Measurements from ENCODE around the gene PPP3CA.

The PPP3CA gene

DNA sequence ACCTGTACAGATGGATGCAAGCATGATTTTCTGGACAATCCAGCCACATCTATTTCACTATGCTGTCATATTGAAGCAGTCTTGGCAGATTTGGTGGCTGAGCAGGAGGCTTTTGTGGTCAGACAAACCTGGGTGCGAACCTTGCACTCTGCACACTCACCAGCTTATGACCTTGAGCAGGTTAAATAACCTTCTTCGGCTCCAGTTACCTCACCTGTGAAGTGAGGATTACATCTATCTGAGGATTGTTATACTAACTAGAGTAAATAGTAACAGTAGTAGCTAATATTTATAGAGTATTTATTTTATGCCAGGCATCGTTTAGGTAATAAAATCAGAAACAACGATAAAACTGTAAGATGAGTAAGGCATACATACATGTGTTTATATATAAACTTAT lies 150.0 kb downstream of the PPP3CA start:
- Histone ChIP-seq H3K27ac (ENCODE audit: insufficient read depth in 1 of 2, low read depth in 1 of 2, low read length in 2 of 2, poor library complexity in 1 of 2, severe bottlenecking in 2 of 2) (no peak overlapping the region), H3K27me3 (replicated peaks in 2 of 5; ENCODE audit: control insufficient read depth in 4 of 5, insufficient read depth in 5 of 5, low read length in 4 of 5) (no peaks in the 10 kb centered on the region), H3K36me3 (ENCODE audit: control insufficient read depth in 4 of 4, insufficient read depth in 4 of 4, low read length in 3 of 4) (peaks cover 0 to 4% (median 2%) of the 10 kb centered on the region in 4 experiments), H3K4me3 (ENCODE audit: control insufficient read depth in 1 of 7, extremely low read depth in 1 of 7, insufficient read depth in 4 of 7, low read depth in 2 of 7, low read length in 6 of 7) (no peak overlapping the region), H3K9me3 (ENCODE audit: control extremely low read depth in 1 of 5, control insufficient read depth in 4 of 5, insufficient read depth in 2 of 5, low read depth in 1 of 5, low read length in 4 of 5) (no peaks in the 10 kb centered on the region), H3K4me1 (ENCODE audit: control extremely low read depth in 1 of 4, control insufficient read depth in 4 of 4, insufficient read depth in 4 of 4, low read length in 3 of 4) (peaks cover 0 to 7% (median 0%) of the 10 kb centered on the region in 4 experiments)
- ChIA-PET POLR2A (no interaction called here), CTCF (interaction anchor here (1.1 kb wide), 1 partner anchor 10 kb away, joined by 3 read pairs; no protein-coding TSS in a partner anchor)
- no peak for DNase-seq
- WGBS (ENCODE audit: insufficient coverage) = no CpG with 5 or more reads among the region's 4 CpGs

- peak in 1 of 3 donors; percentile 13 for DNase-seq
- CTCF ChIA-PET = no interaction called here
- H3K27me3 ChIP-seq (replicated peaks in 2 of 5; ENCODE audit: control insufficient read depth in 4 of 5, insufficient read depth in 5 of 5, low read length in 4 of 5) = no peaks in the 10 kb centered on the region
- H3K9me3 ChIP-seq (ENCODE audit: control extremely low read depth in 1 of 5, control insufficient read depth in 4 of 5, insufficient read depth in 2 of 5, low read depth in 1 of 5, low read length in 4 of 5) = no peaks in the 10 kb centered on the region
- H3K4me1 ChIP-seq (ENCODE audit: control extremely low read depth in 1 of 4, control insufficient read depth in 4 of 4, insufficient read depth in 4 of 4, low read length in 3 of 4) = peaks cover 0 to 6% (median 0%) of the 10 kb centered on the region in 4 experiments
- POLR2A ChIA-PET = no interaction called here
- H3K36me3 ChIP-seq (ENCODE audit: control insufficient read depth in 4 of 4, insufficient read depth in 4 of 4, low read length in 3 of 4) = peaks cover 0 to 4% (median 3%) of the 10 kb centered on the region in 4 experiments
- H3K4me3 ChIP-seq (ENCODE audit: control insufficient read depth in 1 of 7, extremely low read depth in 1 of 7, insufficient read depth in 4 of 7, low read depth in 2 of 7, low read length in 6 of 7) = no peak overlapping the region
- no peak overlapping the region for H3K27ac ChIP-seq (ENCODE audit: insufficient read depth in 1 of 2, low read depth in 1 of 2, low read length in 2 of 2, poor library complexity in 1 of 2, severe bottlenecking in 2 of 2)
Observed at GRCh38 chr4:101192244-101192643, 155.1 kb downstream of the PPP3CA start.

DNA sequence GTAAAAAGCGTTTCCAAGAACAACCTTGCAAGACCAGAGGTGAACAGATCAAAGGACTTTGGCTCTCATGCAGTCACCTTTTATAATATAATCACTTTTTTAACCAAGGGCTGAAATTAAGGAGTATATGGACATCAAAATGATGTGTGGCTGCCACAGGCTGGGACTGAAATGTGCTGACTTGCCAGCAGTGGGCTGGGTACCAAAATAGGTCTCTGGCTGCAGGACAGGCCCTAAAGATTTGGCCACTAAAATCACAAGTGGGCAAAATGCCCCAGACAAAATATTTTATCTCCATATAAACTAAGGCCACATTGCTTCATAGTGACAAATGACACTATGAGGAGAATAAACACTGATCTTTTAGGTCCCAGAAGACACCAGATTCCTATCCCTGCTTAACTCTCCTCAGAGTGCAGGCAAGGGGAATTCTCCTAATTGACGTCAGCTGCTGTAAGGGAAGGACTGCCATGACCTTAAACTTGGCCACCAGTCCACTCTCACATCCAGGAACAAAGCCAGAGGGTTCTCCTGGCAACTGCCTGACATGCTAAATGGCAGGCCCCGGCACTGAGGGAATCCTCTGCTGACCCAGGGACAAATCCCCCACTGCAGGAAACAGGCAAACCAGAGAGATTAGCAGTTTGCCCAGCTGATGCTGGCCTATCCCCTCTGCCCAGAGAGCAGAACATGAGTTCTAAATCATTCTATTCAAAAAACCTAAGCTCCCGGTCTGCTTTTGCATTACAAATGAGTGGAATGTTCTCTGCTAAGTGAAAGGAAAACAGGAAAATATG lies 155.8 kb downstream of the PPP3CA start:
- ChIA-PET POLR2A (no interaction called here), CTCF (interaction anchor here (0.6 kb wide), 1 partner anchor 135 kb away, joined by 3 read pairs; no protein-coding TSS in a partner anchor)
- 60% methylated on average over 2 of the region's 4 CpGs for WGBS (ENCODE audit: insufficient coverage)

DNA sequence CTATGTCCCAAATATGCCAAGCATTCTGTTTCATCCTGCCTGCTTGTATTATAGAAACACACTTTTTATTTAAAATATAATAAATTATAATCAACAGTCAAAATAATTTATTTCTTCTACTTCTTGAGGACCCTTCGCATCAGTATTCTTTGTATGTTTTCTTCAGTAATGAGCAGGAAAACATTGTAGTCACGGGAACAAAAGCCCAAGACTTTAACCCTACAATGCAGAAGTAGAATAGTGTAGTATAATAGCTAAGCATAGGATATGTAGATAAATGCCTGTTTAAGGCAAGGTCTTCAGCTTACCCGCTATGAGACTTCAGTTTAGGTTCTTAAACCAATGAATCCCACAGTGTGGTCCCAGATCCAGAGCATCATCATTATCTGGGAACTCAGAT lies 156.6 kb downstream of the PPP3CA start:
- CTCF ChIA-PET = interaction anchor here (1.0 kb wide), 1 partner anchor 9 kb away, joined by 3 read pairs; no protein-coding TSS in a partner anchor
- peaks cover 0 to 6% (median 3%) of the 10 kb centered on the region in 4 experiments for H3K4me1 ChIP-seq (ENCODE audit: control extremely low read depth in 1 of 4, control insufficient read depth in 4 of 4, insufficient read depth in 4 of 4, low read length in 3 of 4)
- H3K27ac ChIP-seq (ENCODE audit: insufficient read depth in 1 of 2, low read depth in 1 of 2, low read length in 2 of 2, poor library complexity in 1 of 2, severe bottlenecking in 2 of 2) = no peak overlapping the region
- peaks cover 0 to 4% (median 3%) of the 10 kb centered on the region in 4 experiments for H3K36me3 ChIP-seq (ENCODE audit: control insufficient read depth in 4 of 4, insufficient read depth in 4 of 4, low read length in 3 of 4)
- no CpG with 5 or more reads among the region's 3 CpGs for WGBS (ENCODE audit: insufficient coverage)
- peak in 2 of 3 donors; percentile 55 to 67 for DNase-seq
- no peak overlapping the region for H3K4me3 ChIP-seq (ENCODE audit: control insufficient read depth in 1 of 7, extremely low read depth in 1 of 7, insufficient read depth in 4 of 7, low read depth in 2 of 7, low read length in 6 of 7)
- POLR2A ChIA-PET = no interaction called here
- no peaks in the 10 kb centered on the region for H3K27me3 ChIP-seq (replicated peaks in 2 of 5; ENCODE audit: control insufficient read depth in 4 of 5, insufficient read depth in 5 of 5, low read length in 4 of 5)
- H3K9me3 ChIP-seq (ENCODE audit: control extremely low read depth in 1 of 5, control insufficient read depth in 4 of 5, insufficient read depth in 2 of 5, low read depth in 1 of 5, low read length in 4 of 5) = no peaks in the 10 kb centered on the region

More for the DNA sequence above, 155.8 kb downstream of the PPP3CA start:
- Histone ChIP-seq H3K27ac (ENCODE audit: insufficient read depth in 1 of 2, low read depth in 1 of 2, low read length in 2 of 2, poor library complexity in 1 of 2, severe bottlenecking in 2 of 2) (no peak overlapping the region), H3K4me1 (ENCODE audit: control extremely low read depth in 1 of 4, control insufficient read depth in 4 of 4, insufficient read depth in 4 of 4, low read length in 3 of 4) (peaks cover 0 to 6% (median 3%) of the 10 kb centered on the region in 4 experiments), H3K27me3 (replicated peaks in 2 of 5; ENCODE audit: control insufficient read depth in 4 of 5, insufficient read depth in 5 of 5, low read length in 4 of 5) (no peaks in the 10 kb centered on the region), H3K36me3 (ENCODE audit: control insufficient read depth in 4 of 4, insufficient read depth in 4 of 4, low read length in 3 of 4) (peaks cover 0 to 4% (median 3%) of the 10 kb centered on the region in 4 experiments), H3K9me3 (ENCODE audit: control extremely low read depth in 1 of 5, control insufficient read depth in 4 of 5, insufficient read depth in 2 of 5, low read depth in 1 of 5, low read length in 4 of 5) (no peaks in the 10 kb centered on the region), H3K4me3 (ENCODE audit: control insufficient read depth in 1 of 7, extremely low read depth in 1 of 7, insufficient read depth in 4 of 7, low read depth in 2 of 7, low read length in 6 of 7) (no peak overlapping the region)
- DNase-seq = peak in 2 of 3 donors; percentile 37 to 85

DNA sequence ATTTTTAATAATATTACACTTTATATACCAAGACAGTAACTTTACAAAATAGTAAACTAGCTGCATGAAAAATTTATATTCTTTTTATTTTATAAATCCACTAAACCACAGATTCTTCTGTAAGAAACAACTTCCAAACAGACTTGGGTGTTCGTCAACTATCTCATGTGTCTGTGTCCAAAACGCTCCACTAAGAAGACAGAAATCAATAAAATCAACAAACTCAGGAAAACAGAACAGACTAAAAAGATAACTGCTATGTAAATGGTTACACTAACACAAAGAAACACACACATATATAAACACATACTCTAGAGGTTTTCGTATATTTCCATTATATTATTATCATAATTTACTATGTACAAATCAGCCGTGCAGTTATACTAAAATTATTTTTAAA lies 158.4 kb downstream of the PPP3CA start:
- Histone ChIP-seq H3K9me3 (ENCODE audit: control extremely low read depth in 1 of 5, control insufficient read depth in 4 of 5, insufficient read depth in 2 of 5, low read depth in 1 of 5, low read length in 4 of 5) (no peaks in the 10 kb centered on the region), H3K27ac (ENCODE audit: insufficient read depth in 1 of 2, low read depth in 1 of 2, low read length in 2 of 2, poor library complexity in 1 of 2, severe bottlenecking in 2 of 2) (no peak overlapping the region), H3K27me3 (replicated peaks in 2 of 5; ENCODE audit: control insufficient read depth in 4 of 5, insufficient read depth in 5 of 5, low read length in 4 of 5) (no peaks in the 10 kb centered on the region), H3K4me1 (ENCODE audit: control extremely low read depth in 1 of 4, control insufficient read depth in 4 of 4, insufficient read depth in 4 of 4, low read length in 3 of 4) (peaks cover 0 to 6% (median 3%) of the 10 kb centered on the region in 4 experiments), H3K4me3 (ENCODE audit: control insufficient read depth in 1 of 7, extremely low read depth in 1 of 7, insufficient read depth in 4 of 7, low read depth in 2 of 7, low read length in 6 of 7) (no peak overlapping the region), H3K36me3 (ENCODE audit: control insufficient read depth in 4 of 4, insufficient read depth in 4 of 4, low read length in 3 of 4) (peaks cover 0 to 4% (median under 1%) of the 10 kb centered on the region in 4 experiments)
- no CpG with 5 or more reads among the region's 4 CpGs for WGBS (ENCODE audit: insufficient coverage)
- CTCF ChIA-PET = interaction anchor here (0.9 to 3.9 kb wide), 3 partner anchors 8 to 541 kb away, joined by 3 to 11 read pairs (median 4); no protein-coding TSS in a partner anchor
- no peak for DNase-seq
- POLR2A ChIA-PET = no interaction called here

- WGBS (ENCODE audit: insufficient coverage) = no CpG with 5 or more reads among the region's 5 CpGs
- Histone ChIP-seq H3K27ac (ENCODE audit: insufficient read depth in 1 of 2, low read depth in 1 of 2, low read length in 2 of 2, poor library complexity in 1 of 2, severe bottlenecking in 2 of 2) (no peak overlapping the region), H3K9me3 (ENCODE audit: control extremely low read depth in 1 of 5, control insufficient read depth in 4 of 5, insufficient read depth in 2 of 5, low read depth in 1 of 5, low read length in 4 of 5) (peaks cover 0 to under 1% (median 0%) of the 10 kb centered on the region in 5 experiments), H3K4me3 (ENCODE audit: control insufficient read depth in 1 of 7, extremely low read depth in 1 of 7, insufficient read depth in 4 of 7, low read depth in 2 of 7, low read length in 6 of 7) (no peak overlapping the region), H3K27me3 (replicated peaks in 2 of 5; ENCODE audit: control insufficient read depth in 4 of 5, insufficient read depth in 5 of 5, low read length in 4 of 5) (no peaks in the 10 kb centered on the region), H3K36me3 (ENCODE audit: control insufficient read depth in 4 of 4, insufficient read depth in 4 of 4, low read length in 3 of 4) (peaks cover 0 to 7% (median 2%) of the 10 kb centered on the region in 4 experiments), H3K4me1 (ENCODE audit: control extremely low read depth in 1 of 4, control insufficient read depth in 4 of 4, insufficient read depth in 4 of 4, low read length in 3 of 4) (peaks cover 0 to 6% (median 3%) of the 10 kb centered on the region in 4 experiments)
- ChIA-PET POLR2A (no interaction called here), CTCF (interaction anchor here (0.6 to 3.9 kb wide), 6 partner anchors 10 to 543 kb away, joined by 3 to 11 read pairs (median 8); no protein-coding TSS in a partner anchor)
- peak; percentile 25 to 40 (median 40) for DNase-seq
Observed at GRCh38 chr4:101187841-101188240, 159.5 kb downstream of the PPP3CA start.

Measured in common myeloid progenitor, CD34-positive (primary cell).